GM19240 (cell line): ENCODE data around the gene PCCB.
"Not testable (repeated sequence)": the region's sequence is repeated elsewhere in the genome, so short reads cannot be mapped to it uniquely, and the experiment has no call there.

Experiments
- DNase-seq: peaks from one replicate; pipeline ENCODE4 v3.0.0; 2011; ENCODE audit warnings: low spot score; ENCODE audit not compliant: insufficient read length

Gene PCCB

DNA sequence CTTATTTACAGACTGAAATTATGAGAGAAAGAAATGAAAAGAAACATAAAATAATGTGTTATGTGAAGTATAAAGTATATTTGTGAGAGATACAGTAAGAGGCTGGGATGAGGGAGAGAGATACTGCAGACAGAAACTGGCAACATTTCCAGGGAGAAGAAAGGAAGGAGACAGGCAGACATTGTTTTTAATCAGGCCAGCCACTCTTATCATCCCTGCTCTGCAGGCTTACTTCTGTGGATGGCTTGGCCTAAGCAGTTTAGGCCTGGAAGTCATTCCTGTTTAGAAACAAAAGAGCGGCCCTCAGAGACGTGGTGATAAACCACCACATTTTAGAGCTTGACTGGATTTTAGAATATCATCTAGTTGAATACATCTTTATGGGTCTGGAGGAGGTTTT, 12.4 kb downstream of the PCCB start:
- no peak for DNase-seq

DNA sequence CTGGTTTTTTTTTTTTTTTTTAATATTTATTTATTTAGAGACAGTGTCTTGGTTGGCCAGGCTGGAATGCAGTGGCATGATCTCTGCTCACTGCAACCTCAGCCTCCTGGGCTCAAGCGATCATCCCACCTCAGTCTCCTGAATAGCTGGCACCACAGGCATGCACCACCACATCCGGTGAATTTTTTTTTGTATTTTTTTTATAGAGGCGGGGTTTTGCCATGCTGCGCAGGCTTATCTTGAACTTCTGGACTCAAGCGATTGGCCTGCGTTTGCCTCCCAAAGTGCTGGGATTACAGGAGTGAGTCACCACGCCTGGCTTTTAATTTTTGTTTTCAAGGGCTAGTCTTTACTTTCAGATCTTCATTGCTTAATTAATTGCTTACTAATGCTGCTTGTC, 13.1 kb downstream of the PCCB start:
- no peak for DNase-seq

DNA sequence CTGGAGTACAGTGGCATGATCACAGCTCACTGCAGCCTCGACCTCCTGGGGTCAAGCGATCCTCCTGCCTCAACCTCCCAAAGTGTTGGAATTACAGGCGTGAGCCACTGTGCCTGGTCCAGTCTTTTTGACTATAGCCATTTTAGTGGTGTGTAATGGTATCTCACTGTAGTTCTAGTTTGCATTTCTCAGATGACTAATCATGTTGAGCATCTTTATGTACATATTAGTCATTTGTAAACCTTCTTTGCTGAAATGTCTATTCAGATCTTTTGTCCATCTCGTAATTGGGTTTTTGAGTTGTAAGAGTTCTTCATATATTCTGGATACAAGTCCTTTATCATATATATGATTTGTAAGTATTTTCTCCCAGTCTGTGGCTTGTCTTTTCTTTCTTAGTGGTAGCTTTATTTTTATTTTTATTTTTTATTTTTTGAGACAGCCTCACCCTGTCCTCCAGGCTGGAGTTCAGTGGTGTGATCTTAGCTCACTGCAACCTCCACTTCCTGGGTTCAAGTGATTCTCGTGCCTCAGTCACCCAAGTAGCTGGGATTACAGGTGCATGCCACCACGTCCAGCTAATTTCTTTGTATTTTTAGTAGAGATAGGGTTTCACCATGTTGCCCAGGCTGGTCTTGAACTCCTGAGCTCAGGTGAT, 16.5 kb downstream of the PCCB start:
- not testable (repeated sequence) for DNase-seq

DNA sequence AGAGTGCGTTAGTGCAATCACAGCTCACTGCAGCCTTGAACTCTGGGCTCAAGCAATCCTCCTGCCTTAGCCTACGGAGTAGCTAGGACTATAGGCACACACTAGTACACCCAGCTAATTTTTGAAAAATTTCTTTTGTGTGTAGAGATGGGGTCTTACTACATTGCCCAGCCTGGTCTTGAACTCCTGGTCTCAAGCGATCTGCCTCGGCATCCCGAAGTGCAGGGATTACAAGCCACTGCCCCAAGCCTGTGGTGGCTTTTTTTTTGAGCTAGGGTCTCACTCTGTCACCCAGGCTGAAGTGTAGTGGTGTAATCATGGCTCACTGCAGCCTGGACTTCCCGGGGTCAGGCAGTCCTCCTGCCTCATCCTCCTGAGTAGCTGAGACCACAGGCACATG, 17.1 kb downstream of the PCCB start:
- DNase-seq = no peak

DNA sequence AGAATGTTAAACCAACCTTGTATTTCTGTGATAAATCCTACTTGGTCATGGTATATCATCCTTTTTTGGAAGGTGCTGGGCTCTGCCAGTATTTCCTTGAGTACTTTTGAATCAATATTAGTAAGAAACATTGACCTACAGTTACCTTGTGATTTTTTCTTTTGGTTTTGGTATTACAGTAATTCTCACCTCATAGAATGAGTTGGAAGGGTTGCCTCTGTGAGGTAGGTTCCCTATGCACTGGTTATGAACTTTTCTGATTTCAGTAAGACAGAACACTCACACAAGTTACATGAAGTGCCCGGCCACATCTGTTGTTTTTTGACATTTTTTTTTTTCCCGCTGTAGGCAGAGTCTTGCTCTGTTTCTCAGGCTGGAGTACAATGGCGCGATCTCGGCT, 20.0 kb downstream of the PCCB start:
- DNase-seq = no peak

DNA sequence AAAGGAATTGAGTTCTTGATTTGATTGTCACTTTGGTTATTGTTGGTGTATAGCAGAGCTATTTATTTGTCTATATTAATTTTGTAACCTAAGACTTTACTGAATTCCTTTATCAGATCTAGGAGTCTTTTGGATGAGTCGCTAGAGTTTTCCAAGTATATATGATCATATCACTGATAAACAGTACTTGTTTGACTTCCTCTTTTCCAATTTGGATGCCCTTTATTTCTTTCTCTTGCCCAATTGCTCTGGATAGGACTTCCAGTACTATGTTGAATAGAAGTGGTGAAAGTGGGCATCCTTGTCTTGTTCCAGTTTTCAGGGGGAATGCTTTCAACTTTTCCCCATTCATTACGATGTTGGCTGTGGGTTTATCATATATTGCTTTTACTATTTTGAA, 21.5 kb downstream of the PCCB start:
- DNase-seq = not testable (repeated sequence)

DNA sequence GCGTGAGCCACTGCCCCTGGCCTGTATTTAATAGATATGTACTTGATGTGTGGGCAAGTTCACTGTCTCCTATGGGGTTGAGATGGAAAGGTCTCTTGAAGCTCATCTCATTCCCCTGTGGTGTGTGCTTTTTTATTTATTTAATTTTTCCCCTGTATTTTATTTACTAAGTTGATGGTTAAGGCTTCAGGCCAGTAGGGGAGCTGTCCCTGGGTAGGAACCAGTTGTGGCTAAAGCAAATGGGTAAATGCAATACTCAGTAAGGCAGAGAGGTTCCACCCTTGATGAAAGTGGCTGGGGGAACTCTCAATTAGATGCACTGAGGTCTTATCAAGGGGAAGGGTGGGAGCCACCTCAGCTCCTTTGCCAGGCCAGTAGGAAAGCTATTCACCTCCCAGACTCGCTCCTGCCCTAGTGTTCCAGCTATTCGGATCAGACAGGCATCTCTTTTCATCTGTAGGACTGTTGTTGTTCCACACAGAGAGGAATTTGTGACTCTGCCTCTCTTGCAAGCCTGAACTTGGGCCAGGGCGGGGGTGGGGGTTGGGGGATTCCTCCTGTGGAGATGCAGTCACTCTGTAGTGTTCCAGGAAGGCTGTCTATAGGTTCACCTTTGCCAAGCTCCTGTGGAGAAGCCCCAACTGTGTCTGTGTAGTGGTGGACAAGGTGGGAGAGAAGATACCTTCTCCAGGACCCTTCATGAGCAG, 26.1 kb downstream of the PCCB start:
- DNase-seq = no peak

DNA sequence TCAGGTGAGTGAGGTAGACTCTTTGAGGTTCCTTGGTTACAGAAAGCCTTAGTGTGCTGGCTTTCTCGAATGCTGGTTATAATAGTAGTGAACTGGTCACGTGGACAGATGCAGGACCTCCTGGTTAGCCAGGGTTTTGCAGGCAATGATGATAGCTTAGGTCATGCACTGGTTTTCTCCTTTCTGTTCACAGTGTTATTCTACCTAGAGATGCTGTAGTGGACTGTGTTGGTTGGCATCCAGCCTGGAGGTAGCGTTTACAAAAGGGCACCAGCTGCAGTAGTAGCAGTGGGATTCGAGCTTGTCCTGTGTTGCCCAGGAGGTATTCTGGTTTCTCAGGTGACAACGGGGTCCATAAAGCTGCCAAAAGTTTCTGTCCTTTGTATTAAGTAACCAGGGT, 27.0 kb downstream of the PCCB start:
- no peak for DNase-seq

DNA sequence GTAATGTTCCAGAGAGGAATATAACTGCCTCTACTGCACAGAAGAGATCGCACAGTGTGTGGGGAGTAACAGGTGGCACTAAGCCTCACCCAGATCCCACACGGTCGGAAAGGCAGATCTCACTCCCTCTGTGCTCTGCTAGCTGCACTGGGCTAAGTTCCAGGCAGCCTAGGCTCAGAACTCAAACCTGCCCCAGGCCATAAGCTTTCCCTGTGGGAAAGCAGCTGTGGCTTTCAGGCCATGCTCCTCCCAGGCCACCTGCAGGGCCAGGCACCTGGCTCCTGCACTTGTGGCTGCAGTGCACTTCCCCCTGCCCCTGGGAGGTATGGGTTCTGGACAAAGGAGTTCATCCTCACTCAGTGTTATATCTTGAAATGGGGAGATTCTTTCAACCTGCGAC, 27.5 kb downstream of the PCCB start:
- DNase-seq = no peak

DNA sequence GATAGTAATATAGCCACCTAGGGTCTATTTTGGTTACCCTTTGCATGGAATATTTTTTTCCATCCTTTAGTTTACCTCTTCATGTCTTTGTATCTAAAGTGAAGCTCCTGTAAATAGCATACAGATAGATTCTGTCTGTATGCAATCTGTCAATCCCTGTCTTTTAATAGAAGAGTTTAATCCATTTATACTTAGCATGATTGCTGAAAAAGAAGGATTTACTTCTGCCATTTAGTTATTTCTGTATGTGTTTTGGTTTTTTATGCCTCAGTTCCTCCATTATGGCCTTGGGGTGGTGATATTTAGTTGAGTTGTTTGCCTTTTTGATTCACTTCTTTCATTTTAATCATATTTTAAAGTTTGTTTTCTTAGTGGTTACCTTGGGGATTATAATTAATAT, 29.0 kb downstream of the PCCB start:
- no peak for DNase-seq

DNA sequence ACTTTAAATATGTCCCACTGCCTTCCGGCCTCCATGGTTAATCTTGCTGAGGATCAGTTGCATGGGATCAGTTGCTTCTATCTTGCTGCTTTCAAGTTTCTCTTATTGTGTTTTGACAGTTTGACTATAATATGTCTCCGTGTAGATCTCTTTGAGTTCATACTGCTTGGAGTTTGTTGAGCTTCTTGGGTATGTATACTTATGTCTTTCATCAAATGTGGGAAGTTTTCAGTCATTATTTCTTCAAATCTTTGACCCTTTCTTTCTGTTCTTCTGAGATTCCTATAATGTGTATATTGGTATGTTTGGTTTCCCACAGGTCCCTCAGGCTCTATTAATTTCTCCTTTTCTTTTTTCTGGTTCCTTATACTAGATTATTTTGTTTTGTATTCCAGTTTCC, 30.8 kb downstream of the PCCB start:
- DNase-seq = no peak

DNA sequence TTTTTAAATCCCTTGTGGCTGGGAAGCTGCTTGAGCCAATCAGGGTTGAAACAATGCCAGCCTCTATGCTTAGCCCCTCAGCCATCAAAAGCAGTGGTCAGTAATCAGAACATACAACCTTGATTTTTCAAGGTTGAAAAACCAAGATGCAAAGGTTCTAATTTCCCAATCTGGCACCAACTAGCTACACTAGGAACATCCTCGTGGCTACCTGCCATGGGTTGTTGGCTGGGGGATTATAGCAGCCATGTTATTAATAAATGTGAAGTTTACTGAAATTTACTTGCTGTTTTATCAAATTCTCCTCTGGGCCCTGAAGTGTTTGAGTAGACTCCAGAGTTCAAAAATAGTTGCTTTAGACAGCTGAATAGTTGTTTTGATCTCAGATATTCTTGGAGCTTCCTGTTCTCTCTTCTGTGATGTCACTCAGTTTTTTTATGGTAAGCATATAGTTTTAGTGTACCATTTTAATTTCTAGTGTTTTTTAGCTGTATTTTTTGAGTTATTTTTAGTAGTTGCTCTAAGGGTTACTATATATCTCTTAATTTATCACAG, 31.9 kb downstream of the PCCB start:
- no peak for DNase-seq

DNA sequence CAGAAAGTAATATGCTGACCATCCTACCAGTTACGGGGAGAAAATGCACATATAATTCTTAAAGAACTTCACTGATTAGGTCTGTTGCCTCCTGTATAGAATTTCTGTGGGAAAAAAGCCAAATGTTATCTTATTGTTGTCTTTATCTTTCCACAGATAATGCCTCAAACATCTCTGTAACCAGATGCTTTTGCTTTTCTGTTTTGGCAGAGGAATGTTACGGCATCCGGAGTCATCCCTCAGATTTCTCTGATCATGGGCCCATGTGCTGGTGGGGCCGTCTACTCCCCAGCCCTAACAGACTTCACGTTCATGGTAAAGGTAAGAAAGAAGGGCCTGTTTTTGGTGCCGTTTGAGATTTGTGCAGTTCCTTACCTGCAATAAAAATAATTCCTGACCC, 33.5 kb downstream of the PCCB start:
- no peak for DNase-seq

DNA sequence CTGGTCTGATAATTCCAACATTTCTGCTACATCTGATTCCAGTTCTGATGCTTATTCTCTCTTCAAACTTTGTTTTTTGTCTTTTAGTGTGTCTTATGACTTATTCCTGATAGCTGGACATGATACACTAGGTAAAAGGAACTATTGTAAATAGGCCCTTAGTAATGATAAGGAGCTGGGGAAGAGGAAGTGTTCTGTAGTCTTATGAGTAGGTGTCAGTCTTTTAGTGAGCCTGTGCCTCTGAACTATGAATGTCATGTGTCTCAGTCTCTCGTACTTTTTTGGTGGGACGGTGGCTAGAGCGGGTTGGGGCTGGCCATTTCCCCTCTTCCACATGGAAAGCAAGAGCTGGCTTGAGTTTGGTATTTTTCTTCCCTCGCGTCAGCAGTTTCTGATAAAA, 41.2 kb downstream of the PCCB start:
- DNase-seq = no peak

DNA sequence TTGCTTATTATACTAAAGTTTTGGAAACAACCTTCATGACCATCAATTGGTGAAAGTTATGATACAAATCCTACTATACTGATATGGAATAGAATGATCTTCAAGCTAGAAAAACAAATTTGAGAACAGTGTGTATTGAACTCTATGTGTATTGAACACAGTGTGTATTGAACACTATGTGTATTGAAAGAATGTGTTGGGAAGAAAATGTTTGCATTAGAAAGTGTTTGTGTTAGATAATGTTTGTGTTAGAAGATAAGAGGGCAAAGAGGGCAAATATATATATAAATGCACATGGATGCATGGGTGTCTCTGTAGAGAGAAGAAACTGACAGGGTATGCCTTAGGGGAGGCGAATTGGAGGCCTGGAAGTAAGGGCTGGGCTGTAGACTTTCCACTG, 42.4 kb downstream of the PCCB start:
- no peak for DNase-seq

DNA sequence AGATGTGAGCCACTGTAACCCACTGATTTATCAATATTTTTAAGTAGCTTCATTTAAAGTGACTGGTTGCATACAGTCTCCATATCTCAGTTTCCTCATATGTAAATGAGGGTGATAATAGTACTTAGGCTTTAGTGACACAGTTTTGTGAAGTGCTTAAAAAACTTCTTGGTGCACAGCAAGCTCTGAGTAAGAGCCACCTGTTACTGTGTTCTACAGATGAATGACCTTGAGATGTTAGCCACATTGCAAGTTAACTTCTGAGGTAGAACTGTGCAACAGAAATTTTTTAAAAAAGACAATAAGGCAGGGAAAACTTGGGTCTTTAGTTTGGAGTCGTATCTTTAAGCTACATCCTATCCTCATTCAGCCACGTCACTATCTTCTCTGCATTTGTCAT, 43.1 kb downstream of the PCCB start:
- no peak for DNase-seq

DNA sequence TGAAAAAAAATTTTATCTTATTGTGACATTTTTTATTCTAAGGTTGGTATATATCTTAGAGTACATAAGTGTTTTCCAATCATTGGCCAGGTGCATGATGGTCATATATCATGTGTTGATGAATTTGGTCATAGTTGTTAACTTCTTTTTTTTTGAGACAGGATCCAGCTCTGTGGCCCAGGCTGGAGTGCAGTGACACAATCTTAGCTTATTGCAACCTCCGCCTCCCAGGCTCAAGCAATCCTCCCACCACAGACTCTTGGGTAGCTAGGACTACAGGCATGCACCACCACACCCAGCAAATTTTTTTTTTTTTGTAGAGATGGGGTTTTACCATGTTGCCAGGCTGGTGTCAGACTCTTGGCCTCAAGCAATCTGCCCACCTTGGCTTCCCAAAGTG, 44.0 kb downstream of the PCCB start:
- no peak for DNase-seq

DNA sequence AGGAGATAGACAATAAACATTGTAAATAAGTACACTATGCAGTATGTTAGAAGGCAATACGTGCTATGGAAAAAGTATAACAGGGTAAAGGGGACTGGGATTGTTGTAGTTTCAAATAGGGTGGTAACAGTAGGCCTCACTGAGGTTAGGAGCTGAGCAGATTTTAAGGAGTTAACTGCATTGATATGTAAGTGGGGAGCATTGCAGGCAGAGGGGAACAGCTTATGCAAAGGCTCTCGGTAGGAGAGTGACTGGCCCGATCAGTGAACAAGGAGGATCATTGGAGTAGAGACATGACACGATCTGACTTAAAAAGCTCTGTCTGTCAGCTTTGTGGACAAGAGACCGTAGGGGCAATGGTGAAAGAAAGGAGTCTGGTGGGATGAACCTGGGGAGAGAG, 46.8 kb downstream of the PCCB start:
- no peak for DNase-seq

DNA sequence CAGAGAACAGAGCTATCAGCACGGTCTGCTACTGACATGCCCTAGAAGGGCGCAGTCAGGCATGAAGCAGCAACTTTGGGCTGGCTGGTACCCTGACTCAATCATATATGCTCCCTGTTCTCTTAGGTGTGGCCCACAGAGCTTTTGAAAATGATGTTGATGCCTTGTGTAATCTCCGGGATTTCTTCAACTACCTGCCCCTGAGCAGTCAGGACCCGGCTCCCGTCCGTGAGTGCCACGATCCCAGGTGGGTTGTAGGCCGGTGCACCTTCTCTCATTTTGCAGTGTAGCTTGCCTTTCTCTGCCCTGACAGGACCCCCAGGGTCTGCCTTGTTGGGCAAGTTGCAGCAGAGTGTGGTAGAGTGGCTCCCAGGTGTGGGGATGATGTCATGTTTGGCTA, 47.7 kb downstream of the PCCB start:
- DNase-seq = no peak

DNA sequence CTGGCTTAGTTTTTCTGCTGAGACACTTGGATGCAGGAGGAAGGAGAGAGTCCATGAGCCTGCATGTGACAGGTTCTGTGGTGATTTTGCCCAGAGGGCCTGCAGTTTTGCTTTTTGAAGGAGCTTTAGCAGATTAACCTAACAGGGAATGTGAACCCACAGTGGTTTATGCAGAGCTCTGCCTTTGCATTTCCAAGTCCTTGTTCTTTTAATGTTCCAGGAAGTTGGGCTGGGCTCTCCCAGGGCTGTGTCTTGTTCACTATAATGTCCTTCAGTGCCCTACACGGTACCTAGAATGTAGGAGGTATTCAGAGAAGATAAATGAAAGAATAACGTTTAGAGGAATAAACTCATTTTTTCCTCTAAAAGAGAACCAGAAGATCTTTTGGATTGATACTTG, 50.3 kb downstream of the PCCB start:
- no peak for DNase-seq

DNA sequence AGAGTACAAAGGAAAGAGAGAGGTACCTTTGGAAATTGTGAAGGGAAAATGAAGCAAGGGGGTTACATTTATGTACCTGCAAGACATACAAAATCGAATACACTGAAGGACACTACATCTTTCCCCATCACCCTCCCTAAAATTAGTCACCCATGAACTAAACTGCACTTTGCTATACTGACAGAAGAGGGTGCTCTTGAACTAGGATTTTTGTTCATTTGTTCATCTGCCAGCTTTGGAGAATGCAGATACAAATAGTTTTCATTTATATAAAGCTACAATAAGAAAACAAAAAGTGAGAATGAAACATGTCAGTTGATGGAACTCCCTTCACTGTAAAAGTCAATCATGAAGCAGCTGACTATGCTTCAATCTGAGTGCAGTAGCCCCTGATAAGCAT, 55.7 kb downstream of the PCCB start:
- DNase-seq = peak; percentile 12

DNA sequence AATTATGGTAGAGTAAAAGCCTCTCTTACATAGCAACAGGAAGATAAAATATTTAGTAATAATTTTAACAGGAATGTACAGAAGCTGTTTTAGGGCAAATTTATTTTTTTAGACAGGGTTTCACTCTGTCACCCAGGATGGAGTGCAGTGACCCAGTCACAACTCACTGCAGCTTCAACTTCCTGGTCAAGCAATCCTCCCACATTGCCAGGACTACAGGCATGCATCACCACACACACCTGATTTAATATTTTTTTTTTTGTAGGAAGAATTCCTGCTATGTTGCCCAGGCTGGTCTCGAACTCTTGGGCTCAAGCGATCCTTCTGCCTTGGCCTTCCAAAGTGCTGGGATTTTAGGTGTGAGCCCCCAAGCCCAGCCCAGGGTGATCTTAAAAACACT, 61.1 kb downstream of the PCCB start:
- no peak for DNase-seq

DNA sequence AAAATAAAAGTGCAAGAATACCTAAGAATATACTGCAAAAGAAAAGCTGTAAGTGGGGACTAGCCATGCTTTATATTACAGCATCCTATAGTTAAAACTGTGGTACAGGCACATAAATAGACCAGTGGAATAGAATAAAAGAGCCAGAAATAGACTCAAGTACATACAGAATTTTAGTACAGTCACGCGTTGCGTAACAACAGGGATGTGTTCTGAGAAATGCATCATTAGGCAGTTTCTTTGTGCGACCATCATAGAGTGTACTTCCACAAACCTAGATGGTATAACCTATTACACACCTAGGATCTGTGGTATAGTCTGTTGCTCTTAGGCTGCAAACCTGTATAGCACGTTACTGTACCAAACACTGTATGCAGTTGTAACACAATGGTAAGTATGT, 61.8 kb downstream of the PCCB start:
- no peak for DNase-seq
